ENCODE measurements around the gene MCTP1.

GRCh38 chr5:95241161-95241560 is 43.7 kb downstream of the MCTP1 start:
- no peak for TF ChIP-seq NRF1 (conservative IDR thresholded peaks at IDR 0.05; ENCODE audit: low read depth, low read length)
- TF ChIP-seq ZZZ3 (IDR thresholded peaks at IDR 0.05; ENCODE audit: control insufficient read depth, insufficient read length, low read depth), result no peak
- no peak for TF ChIP-seq FOXM1 (IDR thresholded peaks at IDR 0.05; ENCODE audit: low read depth, low read length)
- no peak for TF ChIP-seq CTCF (IDR thresholded peaks at IDR 0.05 in 2 of 3, conservative IDR thresholded peaks at IDR 0.05 in 1 of 3; ENCODE audit: control insufficient read depth in 2 of 3, extremely low read depth in 1 of 3, insufficient read depth in 1 of 3, low read depth in 3 of 3, low read length in 3 of 3)

All from GM12878 (cell line).